Measurements from ENCODE around the gene HMGCL. TPM values are rescaled to one million over a fixed set of nuclear protein-coding genes. Genes with fewer than 3 reads are reported as not detected.

HMGCL gene
- total RNA-seq, 1 donor = 39.8 TPM

DNA sequence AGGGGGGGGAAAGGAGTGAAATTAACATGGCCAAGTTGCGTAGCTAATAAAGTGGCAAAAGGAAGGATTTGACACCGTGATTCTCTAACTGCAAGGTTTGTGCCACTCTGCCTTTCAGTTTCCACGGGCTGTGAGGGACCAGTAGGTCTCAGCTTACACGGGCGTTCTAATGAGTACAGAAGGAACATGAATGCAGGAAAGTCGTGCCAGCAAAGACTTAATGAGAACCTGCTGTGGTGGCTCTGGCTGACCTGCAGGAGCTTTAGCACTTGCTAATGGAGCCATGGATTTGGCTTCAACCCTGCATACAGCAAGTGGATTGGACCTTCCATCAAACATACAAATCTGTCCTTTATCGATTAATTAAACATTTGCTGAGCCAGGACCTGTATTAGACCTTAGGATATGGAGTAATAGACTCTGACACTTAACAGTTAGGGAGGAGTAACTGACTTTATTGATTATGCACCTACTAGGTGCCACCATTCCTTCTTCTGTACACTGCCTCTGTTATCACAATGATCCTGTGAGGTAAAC is 62.1 kb downstream of the HMGCL start:
- no peak for DNase-seq (ENCODE audit: insufficient read length, low spot score, missing footprints)
- Histone ChIP-seq H3K4me2 (ENCODE audit: insufficient read depth, low read length) (no peak overlapping the region), H4K20me1 (ENCODE audit: insufficient read depth, low read length) (peaks cover 46% of the 10 kb centered on the region), H3K36me3 (ENCODE audit: insufficient read depth, low read length) (peaks cover 54% of the 10 kb centered on the region), H3K9me3 (ENCODE audit: low read depth, low read length) (no peaks in the 10 kb centered on the region), H3K27ac (ENCODE audit: low read depth, low read length) (no peak overlapping the region), H3K4me3 (ENCODE audit: insufficient read depth, low read length) (no peak overlapping the region), H2AFZ (ENCODE audit: low read length) (no peak overlapping the region), H3K4me1 (ENCODE audit: insufficient read depth, low read length) (peaks cover 8% of the 10 kb centered on the region), H3K27me3 (ENCODE audit: insufficient read depth, low read length) (no peaks in the 10 kb centered on the region), H3K79me2 (ENCODE audit: insufficient read depth, low read length) (peaks cover 34% of the 10 kb centered on the region)
- TF ChIP-seq CTCF (IDR thresholded peaks at IDR 0.05; ENCODE audit: extremely low read depth, low read depth, low read length) = no peak

DNA sequence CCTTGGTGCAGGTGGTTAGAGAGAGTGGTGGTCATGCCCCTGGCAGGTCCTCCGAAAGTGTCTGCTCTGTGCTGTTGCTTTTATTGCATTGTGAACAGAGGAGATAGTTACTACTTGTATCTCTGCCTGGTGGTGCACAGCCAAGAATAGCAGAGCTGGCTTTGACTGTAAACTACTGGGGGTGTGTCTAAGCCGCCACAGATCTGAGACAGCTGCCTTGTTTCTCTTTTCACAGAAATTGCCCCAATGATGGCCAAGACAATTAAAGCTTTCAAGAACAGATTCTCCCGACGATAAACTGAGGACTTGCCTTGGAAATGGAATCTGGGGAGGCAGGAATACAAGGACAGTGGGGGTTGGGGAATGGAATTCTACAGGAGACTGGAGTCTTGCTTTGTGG is 66.0 kb downstream of the HMGCL start:
- Histone ChIP-seq H3K9me3 (ENCODE audit: low read depth, low read length) (no peaks in the 10 kb centered on the region), H3K27me3 (ENCODE audit: insufficient read depth, low read length) (no peaks in the 10 kb centered on the region), H3K27ac (ENCODE audit: low read depth, low read length) (no peak overlapping the region), H4K20me1 (ENCODE audit: insufficient read depth, low read length) (peaks cover 59% of the 10 kb centered on the region), H3K36me3 (ENCODE audit: insufficient read depth, low read length) (peaks cover 78% of the 10 kb centered on the region), H3K4me2 (ENCODE audit: insufficient read depth, low read length) (no peak overlapping the region), H2AFZ (ENCODE audit: low read length) (no peak overlapping the region), H3K4me3 (ENCODE audit: insufficient read depth, low read length) (no peak overlapping the region), H3K4me1 (ENCODE audit: insufficient read depth, low read length) (peaks cover 16% of the 10 kb centered on the region), H3K79me2 (ENCODE audit: insufficient read depth, low read length) (peaks cover 42% of the 10 kb centered on the region)
- no peak for TF ChIP-seq CTCF (IDR thresholded peaks at IDR 0.05; ENCODE audit: extremely low read depth, low read depth, low read length)
- DNase-seq (ENCODE audit: insufficient read length, low spot score, missing footprints) = peak; percentile 76

GRCh38 chr1:23757812-23758211 is 67.4 kb downstream of the HMGCL start:
- Histone ChIP-seq H3K4me3 (ENCODE audit: insufficient read depth, low read length) (no peak overlapping the region), H3K27me3 (ENCODE audit: insufficient read depth, low read length) (no peaks in the 10 kb centered on the region), H4K20me1 (ENCODE audit: insufficient read depth, low read length) (peaks cover 63% of the 10 kb centered on the region), H3K36me3 (ENCODE audit: insufficient read depth, low read length) (peaks cover 83% of the 10 kb centered on the region), H3K79me2 (ENCODE audit: insufficient read depth, low read length) (peaks cover 52% of the 10 kb centered on the region), H3K4me1 (ENCODE audit: insufficient read depth, low read length) (peaks cover 16% of the 10 kb centered on the region), H3K9me3 (ENCODE audit: low read depth, low read length) (no peaks in the 10 kb centered on the region), H3K4me2 (ENCODE audit: insufficient read depth, low read length) (no peak overlapping the region), H2AFZ (ENCODE audit: low read length) (no peak overlapping the region), H3K27ac (ENCODE audit: low read depth, low read length) (no peak overlapping the region)
- DNase-seq (ENCODE audit: insufficient read length, low spot score, missing footprints) = no peak
- no peak for TF ChIP-seq CTCF (IDR thresholded peaks at IDR 0.05; ENCODE audit: extremely low read depth, low read depth, low read length)

DNA sequence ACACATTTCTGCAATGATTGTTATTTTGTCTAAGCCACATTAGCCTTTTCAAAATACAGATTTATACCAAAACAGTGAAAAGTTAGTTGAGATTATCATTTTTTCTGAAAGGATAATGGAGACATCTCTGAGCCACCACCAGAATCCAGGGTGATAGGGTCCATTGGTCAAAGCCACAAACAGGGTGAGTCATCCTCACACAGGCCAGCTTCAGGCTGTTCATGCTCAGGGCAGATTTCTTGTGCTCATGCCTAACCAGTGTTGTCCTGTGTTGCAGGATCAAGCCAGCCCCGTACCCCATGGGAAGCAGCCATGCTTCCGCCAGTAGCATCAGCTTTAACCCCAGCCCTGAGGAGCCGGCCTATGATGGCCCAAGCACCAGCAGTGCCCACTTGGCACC is 68.6 kb downstream of the HMGCL start:
- H3K4me3 ChIP-seq (ENCODE audit: insufficient read depth, low read length) = no peak overlapping the region
- no peaks in the 10 kb centered on the region for H3K9me3 ChIP-seq (ENCODE audit: low read depth, low read length)
- peaks cover 53% of the 10 kb centered on the region for H3K79me2 ChIP-seq (ENCODE audit: insufficient read depth, low read length)
- H4K20me1 ChIP-seq (ENCODE audit: insufficient read depth, low read length) = peaks cover 61% of the 10 kb centered on the region
- no peak overlapping the region for H3K4me2 ChIP-seq (ENCODE audit: insufficient read depth, low read length)
- DNase-seq (ENCODE audit: insufficient read length, low spot score, missing footprints) = no peak
- H3K4me1 ChIP-seq (ENCODE audit: insufficient read depth, low read length) = peaks cover 16% of the 10 kb centered on the region
- no peak for TF ChIP-seq CTCF (IDR thresholded peaks at IDR 0.05; ENCODE audit: extremely low read depth, low read depth, low read length)
- H3K36me3 ChIP-seq (ENCODE audit: insufficient read depth, low read length) = peaks cover 91% of the 10 kb centered on the region
- no peak overlapping the region for H3K27ac ChIP-seq (ENCODE audit: low read depth, low read length)
- no peaks in the 10 kb centered on the region for H3K27me3 ChIP-seq (ENCODE audit: insufficient read depth, low read length)
- no peak overlapping the region for H2AFZ ChIP-seq (ENCODE audit: low read length)

Measured in osteoblast (primary cell).